H1 (cell line): ENCODE measurements around the gene LRRC74B.

Experiments
- CREB1 ChIP-seq: IDR thresholded peaks from 2 replicates; pipeline ENCODE4 v1.6.1; 2012; ENCODE audit warnings: inconsistent platforms
- EZH2 ChIP-seq: fragments of 200-600 bp; sonication (generic); IDR thresholded peaks from 2 replicates; pipeline ENCODE4 v1.7.1; 2012; ENCODE audit warnings: low read depth, mild to moderate bottlenecking, moderate library complexity, low read length, inconsistent platforms; ENCODE audit not compliant: severe bottlenecking
- GTF2F1 ChIP-seq: IDR thresholded peaks from 2 replicates; pipeline ENCODE4 v1.6.1; 2012; ENCODE audit warnings: low read depth, low read length, improper control_type of control experiment, borderline replicate concordance
- JUND ChIP-seq: IDR thresholded peaks from 2 replicates; pipeline ENCODE4 v1.6.1; 2011; ENCODE audit warnings: mild to moderate bottlenecking, improper control_type of control experiment, low read length
- POLR2A ChIP-seq, 2 experiments: IDR thresholded peaks; 1 replicate in 1 of 2; 2 replicates in 1 of 2; pipeline ENCODE4 v1.6.1; 2011; ENCODE audit warnings: low read depth in 2 of 2, low read length in 2 of 2, mild to moderate bottlenecking in 2 of 2; ENCODE audit errors: control extremely low read depth in 1 of 2
- SP1 ChIP-seq: IDR thresholded peaks from 2 replicates; pipeline ENCODE4 v1.6.1; 2011; ENCODE audit warnings: low read depth, low read length
- TF ChIP-seq, protein P1 (sequence below), 3 experiments: IDR thresholded peaks; 1 replicate in 2 of 3; 2 replicates in 1 of 3; pipeline versions ENCODE4 v1.5.1 to v1.6.1; 2011; ENCODE audit warnings: low read length in 3 of 3, mild to moderate bottlenecking in 3 of 3, inconsistent platforms in 2 of 3, low read depth in 1 of 3, moderate library complexity in 1 of 3; ENCODE audit not compliant: insufficient read depth in 1 of 3; ENCODE audit errors: control extremely low read depth in 1 of 3

DNA sequence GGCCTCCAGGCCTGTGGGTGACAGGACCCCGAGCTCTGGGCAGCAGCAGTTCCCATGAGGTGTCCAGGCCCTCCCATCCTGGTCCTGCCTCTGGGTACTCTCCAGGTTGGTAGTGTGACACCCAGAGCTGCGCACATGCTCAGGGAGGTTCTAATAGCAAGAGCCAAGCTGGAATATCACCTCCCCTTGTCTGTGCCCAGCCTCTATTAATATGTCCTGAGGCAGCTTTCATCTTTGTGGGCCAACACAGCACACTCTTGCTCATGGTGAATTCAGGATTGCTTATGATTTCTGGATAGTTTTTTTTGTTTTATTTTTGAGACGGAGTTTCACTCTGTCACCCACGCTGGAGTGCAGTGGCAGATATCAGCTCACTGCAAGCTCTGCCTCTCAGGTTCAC lies 27.4 kb upstream of the LRRC74B start:
- TF ChIP-seq JUND = no peak
- no peak for TF ChIP-seq POLR2A (IDR thresholded peaks at IDR 0.05; ENCODE audit: control extremely low read depth in 1 of 2, low read depth in 2 of 2, low read length in 2 of 2)
- TF ChIP-seq EZH2 = no peak
- TF ChIP-seq, protein P1, sequence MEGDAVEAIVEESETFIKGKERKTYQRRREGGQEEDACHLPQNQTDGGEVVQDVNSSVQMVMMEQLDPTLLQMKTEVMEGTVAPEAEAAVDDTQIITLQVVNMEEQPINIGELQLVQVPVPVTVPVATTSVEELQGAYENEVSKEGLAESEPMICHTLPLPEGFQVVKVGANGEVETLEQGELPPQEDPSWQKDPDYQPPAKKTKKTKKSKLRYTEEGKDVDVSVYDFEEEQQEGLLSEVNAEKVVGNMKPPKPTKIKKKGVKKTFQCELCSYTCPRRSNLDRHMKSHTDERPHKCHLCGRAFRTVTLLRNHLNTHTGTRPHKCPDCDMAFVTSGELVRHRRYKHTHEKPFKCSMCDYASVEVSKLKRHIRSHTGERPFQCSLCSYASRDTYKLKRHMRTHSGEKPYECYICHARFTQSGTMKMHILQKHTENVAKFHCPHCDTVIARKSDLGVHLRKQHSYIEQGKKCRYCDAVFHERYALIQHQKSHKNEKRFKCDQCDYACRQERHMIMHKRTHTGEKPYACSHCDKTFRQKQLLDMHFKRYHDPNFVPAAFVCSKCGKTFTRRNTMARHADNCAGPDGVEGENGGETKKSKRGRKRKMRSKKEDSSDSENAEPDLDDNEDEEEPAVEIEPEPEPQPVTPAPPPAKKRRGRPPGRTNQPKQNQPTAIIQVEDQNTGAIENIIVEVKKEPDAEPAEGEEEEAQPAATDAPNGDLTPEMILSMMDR (IDR thresholded peaks at IDR 0.05; ENCODE audit: control extremely low read depth in 1 of 3, insufficient read depth in 1 of 3, low read depth in 1 of 3, low read length in 3 of 3) = no peak
- TF ChIP-seq GTF2F1 = no peak
- TF ChIP-seq SP1 = no peak
- TF ChIP-seq CREB1 = no peak
